Parietal lobe (tissue), 2 donors: ENCODE data around the gene TK2. TPM values are rescaled to one million over a fixed set of nuclear protein-coding genes. Genes with fewer than 3 reads are reported as not detected.

Experiments used
- small RNA-seq: library from RNA; depleted of rRNA; stranded (forward); fragments of <200 nt; gene quantifications from one replicate; pipeline ENCODE3, GENCODE V24; 2014; ENCODE audit warnings: low replicate concordance
- total RNA-seq: library from RNA; depleted of rRNA; stranded (reverse); fragments of >200 nt; gene quantifications from one replicate; pipeline ENCODE4 v1.2.3, GENCODE V29; 2014

TK2 gene
- total RNA-seq, result 33.5 TPM

DNA sequence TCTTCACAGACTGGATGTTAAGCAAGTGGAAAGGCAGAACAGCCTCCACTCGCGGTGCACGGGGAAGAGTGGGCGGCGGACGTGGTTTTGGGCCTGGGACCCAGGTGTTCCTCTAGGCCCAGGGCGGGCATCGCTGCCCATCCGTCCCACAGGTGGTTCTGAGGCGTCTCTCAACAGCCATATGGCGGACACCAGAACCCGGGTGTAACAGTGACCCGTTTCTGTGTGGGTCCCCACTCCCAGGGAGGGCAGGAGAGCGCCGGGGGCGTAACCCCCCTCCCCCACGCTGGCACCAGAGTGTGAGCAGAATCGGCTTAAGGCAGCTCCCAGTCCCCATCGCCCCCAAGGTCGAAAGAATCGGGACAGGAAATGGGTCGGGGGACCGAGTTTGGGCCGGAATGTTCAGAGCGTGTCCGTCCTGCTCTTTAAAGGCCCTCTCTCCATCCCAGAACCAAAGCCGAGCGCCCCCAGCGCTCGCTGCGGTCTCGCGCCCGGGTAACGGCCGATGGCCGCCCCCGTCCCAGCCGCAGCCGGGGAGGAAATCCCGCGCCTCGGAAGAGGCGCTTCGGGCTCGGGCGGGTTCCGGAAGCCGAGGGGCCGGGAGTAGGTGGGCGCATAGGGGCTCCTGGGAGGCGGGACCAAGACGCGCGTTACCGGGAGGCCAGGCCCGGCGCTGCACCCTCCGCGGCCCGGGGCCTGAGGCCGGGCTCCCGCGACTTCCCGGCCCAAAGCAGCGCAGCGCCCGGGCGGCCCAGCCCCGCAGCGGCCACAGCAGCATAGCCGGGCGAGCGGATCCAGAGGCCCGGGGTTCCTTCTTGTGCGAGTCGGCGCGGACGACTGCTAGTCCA, at the start of gene TK2:
Gene TK2 (minus strand): TSS at position 839 of the 848 bp plus-strand sequence. CDS start 61 bp downstream, at position 778.

DNA sequence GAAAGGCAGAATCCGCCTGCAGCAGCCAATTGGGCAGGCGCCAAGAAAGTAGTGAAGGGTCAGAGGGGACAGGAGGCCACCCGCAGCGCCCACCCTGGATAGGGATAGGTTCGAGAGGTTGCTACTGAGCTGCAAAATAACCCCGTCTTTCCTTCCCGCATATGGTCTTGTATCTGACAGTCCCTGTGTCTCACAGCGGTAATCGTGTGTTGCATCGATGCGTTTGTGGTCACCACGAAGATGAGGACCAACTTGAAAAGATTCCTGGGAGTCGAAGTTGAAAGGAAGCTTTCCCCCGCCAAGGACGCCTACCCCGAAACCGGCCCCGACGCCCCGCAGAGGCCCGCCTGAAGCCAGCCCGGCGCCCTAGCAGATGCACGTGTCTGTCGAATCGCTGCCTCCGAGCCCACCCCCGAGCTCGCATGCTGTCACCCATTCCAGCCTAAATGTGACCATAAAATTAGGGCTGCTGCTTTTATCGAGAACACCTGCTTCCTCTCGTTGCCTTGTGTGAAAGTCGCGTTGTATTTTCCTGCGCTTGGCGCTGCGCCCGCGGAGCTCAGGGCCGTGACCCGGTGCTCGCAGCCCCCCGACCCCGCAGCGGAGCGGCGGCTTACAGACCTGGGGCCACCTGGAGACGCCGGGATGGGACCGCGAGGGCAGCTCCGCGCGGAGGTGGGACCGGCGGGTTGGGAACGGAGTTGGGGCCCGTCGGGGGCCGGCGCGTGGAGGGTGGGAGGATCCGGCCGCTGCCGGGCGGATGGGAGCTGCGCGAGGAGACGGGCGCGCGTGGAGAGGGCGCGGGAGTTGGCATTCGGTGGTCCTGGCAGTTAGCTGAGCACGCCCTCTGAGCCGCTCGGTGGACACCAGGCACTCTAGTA, 29.0 kb upstream of the TK2 start, which contains the start of gene CMTM2:
Gene CMTM2 (plus strand): TSS at position 813 of the 881 bp plus-strand sequence. CDS start 145 bp downstream, outside the sequence.

DNA sequence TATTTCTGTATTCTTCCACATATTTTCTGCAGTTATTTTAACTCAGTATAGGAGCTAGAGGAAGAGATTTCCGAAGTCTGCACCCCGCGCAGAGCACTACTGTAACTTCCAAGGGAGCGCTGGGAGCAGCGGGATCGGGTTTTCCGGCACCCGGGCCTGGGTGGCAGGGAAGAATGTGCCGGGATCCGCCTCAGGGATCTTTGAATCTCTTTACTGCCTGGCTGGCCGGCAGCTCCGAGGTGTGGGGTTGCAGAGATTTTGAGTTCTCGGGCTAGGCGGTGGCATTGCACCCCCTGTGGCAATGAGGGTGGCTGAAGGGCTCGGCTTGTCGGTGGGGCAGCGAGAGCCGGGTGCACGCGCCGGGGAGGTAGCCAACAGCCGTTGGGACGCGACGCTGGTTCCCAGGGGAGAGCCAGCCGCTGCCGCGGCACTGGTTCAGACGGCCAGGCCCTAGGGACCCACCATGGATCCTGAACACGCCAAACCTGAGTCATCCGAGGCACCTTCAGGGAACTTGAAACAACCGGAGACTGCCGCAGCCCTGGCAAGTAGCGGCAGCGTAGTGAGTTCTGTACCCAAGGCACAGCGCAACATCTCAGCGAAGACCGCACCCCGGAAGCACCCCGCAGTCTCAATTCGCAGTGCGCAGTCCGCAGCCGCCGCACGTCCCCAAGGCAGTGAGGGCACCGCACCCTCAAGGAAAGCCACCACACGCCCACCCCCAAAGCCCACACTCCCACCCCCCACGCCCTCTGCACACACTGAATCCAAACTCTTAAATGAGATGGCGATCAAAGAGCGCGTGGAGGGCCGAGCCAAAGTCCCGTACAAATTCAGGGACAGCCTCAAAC, 16.4 kb upstream of the TK2 start, which contains the start of gene CMTM1:
Gene CMTM1 (plus strand): TSS at position 389 of the 851 bp plus-strand sequence. CDS start 75 bp downstream, at position 464.

DNA sequence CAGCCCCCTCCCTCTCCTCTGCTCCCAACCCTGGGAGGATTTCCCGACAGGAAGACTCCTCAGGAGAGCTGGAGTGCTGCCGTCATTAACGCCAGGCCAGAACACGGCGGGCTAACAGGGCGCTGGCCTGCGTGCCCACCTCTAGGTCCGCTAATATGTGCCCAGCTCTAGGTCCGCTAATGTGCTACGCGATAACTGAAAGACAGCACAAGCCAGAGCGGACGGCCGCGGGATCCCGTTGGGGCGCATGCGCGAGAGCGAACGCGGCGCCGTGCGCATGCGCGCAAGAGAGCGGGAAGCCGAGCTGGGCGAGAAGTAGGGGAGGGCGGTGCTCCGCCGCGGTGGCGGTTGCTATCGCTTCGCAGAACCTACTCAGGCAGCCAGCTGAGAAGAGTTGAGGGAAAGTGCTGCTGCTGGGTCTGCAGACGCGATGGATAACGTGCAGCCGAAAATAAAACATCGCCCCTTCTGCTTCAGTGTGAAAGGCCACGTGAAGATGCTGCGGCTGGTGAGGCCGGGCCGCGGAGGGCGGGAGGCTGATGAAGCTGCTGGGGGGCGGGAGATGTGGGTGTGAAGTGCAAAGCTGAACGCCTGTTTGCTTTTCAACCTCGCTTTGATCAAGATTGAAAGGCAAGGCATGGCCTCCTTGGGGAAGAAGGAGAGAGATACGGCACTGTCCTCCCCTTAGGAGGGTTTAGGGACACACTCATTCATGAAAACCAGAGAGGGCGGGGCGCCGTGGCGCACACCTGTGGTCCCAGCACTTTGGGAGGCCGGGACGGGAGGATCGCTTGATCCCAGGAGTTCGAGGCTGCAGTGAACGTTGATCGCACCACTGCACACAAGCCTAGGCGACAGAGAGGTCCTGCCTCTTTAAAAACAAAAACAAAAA, 2.6 kb upstream of the TK2 start, which contains the start of gene CKLF:
Gene CKLF (plus strand): TSS at position 291 of the 892 bp plus-strand sequence. CDS start 140 bp downstream, at position 431.

Small RNA genes lying within 50 kb of the gene (small RNA-seq; reads per million reads assigned to genes)
- gene CKLF-CMTM1, result not detected

Other genes starting within 250 kb of the TK2 start
- 7.8 TPM for gene CDH5, start 183.4 kb downstream of the TK2 start, total RNA-seq
- gene BEAN1, start 122.8 kb downstream of the TK2 start, total RNA-seq, result 7.5 TPM
- 47.6 TPM for gene CKLF, start 2.5 kb upstream of the TK2 start, total RNA-seq
- gene CMTM1, start 16.3 kb upstream of the TK2 start, total RNA-seq, result 4.4 TPM
- not detected for gene CMTM2, start 29.3 kb upstream of the TK2 start, total RNA-seq
- gene CMTM3, start 54.6 kb upstream of the TK2 start, total RNA-seq, result 8.1 TPM
- 60.7 TPM for gene CMTM4, start 146.6 kb upstream of the TK2 start, total RNA-seq
- 220 TPM for gene DYNC1LI2, start 201.5 kb upstream of the TK2 start, total RNA-seq